ENCODE measurements around the gene FXYD1. TPM values are rescaled to one million over a fixed set of nuclear protein-coding genes. Genes with fewer than 3 reads are reported as not detected.
"Not testable (repeated sequence)": the region's sequence is repeated elsewhere in the genome, so short reads cannot be mapped to it uniquely, and the experiment has no call there.

Gene FXYD1
- total RNA-seq, 2 donors from 2014 or later = 1.8 to 4.7 TPM

DNA sequence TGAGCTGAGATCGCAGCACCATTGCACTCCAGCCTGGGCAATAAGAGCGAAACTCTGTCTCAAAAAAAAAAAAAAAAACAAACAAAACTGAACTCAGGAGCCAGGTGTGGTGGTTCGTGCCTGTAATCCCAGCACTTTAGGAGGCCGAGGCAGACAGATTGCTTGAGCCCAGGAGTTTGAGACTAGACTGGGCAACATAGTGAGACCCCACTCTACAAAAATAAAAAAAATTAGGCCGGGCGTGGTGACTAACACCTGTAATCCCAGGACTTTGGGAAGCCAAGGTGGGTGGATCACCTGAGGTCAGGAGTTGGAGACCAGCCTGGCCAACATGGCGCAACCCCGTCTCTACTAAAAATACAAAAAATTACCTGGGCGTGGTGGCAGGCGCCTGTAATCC, 36.7 kb upstream of the FXYD1 start:
- H3K9me3 ChIP-seq (ENCODE audit: control insufficient read depth, low read length, poor library complexity, severe bottlenecking); H3K4me1 Mint-ChIP-seq; H3K27me3 Mint-ChIP-seq; H3K4me3 Mint-ChIP-seq; ATAC-seq; H3K27ac Mint-ChIP-seq; H3K36me3 Mint-ChIP-seq (ENCODE audit: low read depth); DNase-seq: not testable (repeated sequence)

DNA sequence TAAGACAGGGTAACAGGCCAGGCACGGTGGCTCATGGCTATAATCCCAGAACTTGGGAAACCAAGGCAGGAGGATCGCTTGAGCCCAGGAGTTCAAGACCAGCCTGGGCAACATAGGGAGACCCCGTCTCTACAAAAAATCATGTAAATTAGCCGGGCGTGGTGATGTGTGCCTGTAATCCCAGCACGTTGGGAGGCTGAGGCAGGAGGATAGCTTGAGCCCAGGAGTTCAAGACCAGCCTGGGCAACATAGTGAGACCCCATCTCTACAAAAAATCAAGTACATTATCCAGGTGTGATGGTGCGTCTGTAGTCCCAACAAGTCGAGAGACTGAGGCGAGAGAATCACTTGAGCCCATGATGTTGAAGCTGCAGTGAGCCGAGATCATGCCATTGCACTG, 35.0 kb upstream of the FXYD1 start:
- not testable (repeated sequence) for DNase-seq; ATAC-seq; H3K36me3 Mint-ChIP-seq (ENCODE audit: low read depth); H3K27me3 Mint-ChIP-seq; H3K9me3 ChIP-seq (ENCODE audit: control insufficient read depth, low read length, poor library complexity, severe bottlenecking); H3K4me3 Mint-ChIP-seq; H3K4me1 Mint-ChIP-seq
- peak overlapping the region; percentile 39 for H3K27ac Mint-ChIP-seq

DNA sequence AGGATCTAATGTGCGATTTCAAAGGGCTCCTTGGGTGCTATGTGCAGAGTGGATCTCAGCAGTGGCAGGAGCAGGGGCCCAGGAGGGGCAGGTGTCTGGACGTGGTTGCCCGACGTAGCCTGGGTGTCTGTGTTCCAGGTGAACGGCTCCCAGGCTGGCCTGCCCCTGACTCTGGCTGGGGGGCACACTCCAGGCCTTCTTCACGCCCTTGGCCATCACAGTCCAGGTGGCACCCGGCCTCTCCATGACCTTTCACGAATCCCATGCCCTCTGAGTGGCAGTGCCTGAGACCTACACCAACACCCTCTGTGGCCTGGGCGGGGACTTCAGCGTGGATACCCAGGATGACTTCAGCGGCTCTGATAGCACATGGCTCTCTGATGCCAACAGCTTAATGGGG, 34.3 kb upstream of the FXYD1 start:
- Mint-ChIP-seq H3K4me1 (no peaks in the 10 kb centered on the region), H3K36me3 (ENCODE audit: low read depth) (no peaks in the 10 kb centered on the region), H3K4me3 (no peak overlapping the region), H3K27me3 (no peaks in the 10 kb centered on the region), H3K27ac (no peak overlapping the region)
- H3K9me3 ChIP-seq (ENCODE audit: control insufficient read depth, low read length, poor library complexity, severe bottlenecking) = no peaks in the 10 kb centered on the region
- no peak for DNase-seq
- no peak for ATAC-seq

DNA sequence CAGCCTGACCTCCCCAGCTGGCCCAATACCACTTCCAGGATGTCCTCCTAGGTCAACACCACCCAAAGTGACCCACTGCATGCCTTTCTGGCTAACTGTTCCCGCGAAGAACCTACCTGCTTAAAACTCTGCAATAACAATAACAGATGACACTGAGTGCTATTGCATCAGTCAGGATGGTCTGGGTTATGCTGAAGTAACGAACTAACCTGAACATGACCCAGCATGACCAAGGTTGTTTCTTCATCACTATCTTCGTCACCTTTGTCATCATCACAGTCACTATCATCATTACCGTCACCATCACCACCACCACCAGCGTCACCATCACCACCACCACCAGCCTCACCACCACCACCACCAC, 33.6 kb upstream of the FXYD1 start:
- ATAC-seq = no peak
- H3K4me3 Mint-ChIP-seq = no peak overlapping the region
- H3K4me1 Mint-ChIP-seq = no peaks in the 10 kb centered on the region
- H3K36me3 Mint-ChIP-seq (ENCODE audit: low read depth) = no peaks in the 10 kb centered on the region
- no peaks in the 10 kb centered on the region for H3K27me3 Mint-ChIP-seq
- H3K9me3 ChIP-seq (ENCODE audit: control insufficient read depth, low read length, poor library complexity, severe bottlenecking) = no peaks in the 10 kb centered on the region
- no peak overlapping the region for H3K27ac Mint-ChIP-seq
- DNase-seq = no peak

DNA sequence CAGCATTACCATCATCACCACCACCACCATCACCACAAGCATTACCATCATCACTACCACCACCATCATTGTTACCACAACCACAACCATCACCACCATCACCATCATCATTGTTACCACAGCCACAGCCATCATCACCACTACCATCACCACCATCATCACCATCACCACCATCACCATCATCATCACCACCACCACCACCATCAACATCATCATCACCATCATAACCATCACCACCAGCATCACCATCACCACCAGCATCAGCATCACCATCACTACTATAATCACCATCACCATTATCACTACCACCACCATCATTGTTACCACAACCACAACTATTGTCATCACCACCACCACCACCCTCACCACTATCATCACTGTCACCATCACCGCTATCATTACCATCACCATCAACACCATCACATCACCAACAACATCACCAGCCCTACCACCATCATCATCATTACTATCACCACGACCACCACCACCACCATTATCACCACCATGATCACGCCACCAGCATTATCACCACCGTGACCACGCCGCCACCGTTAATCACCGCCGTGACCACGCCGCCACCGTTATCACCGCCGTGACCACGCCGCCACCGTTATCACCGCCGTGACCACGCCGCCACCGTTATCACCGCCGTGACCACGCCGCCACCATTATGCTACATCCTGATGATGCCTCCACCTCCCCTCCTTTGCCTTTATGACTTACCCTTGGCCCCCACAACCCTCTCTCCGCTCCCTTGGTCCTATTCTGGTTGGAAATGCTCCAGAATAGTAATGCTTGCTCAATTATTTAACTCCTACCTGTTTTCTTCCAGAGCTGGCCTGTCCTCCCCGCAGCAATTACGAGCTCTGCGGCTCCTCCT, 33.0 kb upstream of the FXYD1 start:
- DNase-seq (no peak), ATAC-seq (peak; percentile 21)
- H3K27me3 Mint-ChIP-seq = peaks cover 1% of the 10 kb centered on the region
- H3K27ac Mint-ChIP-seq = no peak overlapping the region
- no peak overlapping the region for H3K4me3 Mint-ChIP-seq
- H3K4me1 Mint-ChIP-seq = no peaks in the 10 kb centered on the region
- H3K36me3 Mint-ChIP-seq (ENCODE audit: low read depth) = no peaks in the 10 kb centered on the region
- no peaks in the 10 kb centered on the region for H3K9me3 ChIP-seq (ENCODE audit: control insufficient read depth, low read length, poor library complexity, severe bottlenecking)

DNA sequence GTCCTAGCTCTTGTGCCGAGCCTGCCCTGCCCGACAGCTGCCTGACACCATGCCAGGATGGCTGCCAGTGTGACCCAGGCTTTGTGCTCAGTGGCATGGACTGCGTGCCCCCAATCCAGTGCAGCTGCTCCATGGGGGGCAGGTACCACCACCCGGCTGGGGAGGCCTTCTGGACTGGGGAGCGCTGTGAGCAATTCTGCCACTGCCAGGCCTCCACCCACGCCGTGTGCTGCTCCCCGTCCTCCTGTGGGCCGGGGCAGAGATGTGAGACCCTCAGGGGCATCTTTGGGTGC, 32.4 kb upstream of the FXYD1 start:
- DNase-seq (no peak), ATAC-seq (no peak)
- H3K9me3 ChIP-seq (ENCODE audit: control insufficient read depth, low read length, poor library complexity, severe bottlenecking) = no peaks in the 10 kb centered on the region
- H3K27ac Mint-ChIP-seq = no peak overlapping the region
- H3K4me1 Mint-ChIP-seq = no peaks in the 10 kb centered on the region
- peaks cover 4% of the 10 kb centered on the region for H3K27me3 Mint-ChIP-seq
- no peaks in the 10 kb centered on the region for H3K36me3 Mint-ChIP-seq (ENCODE audit: low read depth)
- H3K4me3 Mint-ChIP-seq = no peak overlapping the region

DNA sequence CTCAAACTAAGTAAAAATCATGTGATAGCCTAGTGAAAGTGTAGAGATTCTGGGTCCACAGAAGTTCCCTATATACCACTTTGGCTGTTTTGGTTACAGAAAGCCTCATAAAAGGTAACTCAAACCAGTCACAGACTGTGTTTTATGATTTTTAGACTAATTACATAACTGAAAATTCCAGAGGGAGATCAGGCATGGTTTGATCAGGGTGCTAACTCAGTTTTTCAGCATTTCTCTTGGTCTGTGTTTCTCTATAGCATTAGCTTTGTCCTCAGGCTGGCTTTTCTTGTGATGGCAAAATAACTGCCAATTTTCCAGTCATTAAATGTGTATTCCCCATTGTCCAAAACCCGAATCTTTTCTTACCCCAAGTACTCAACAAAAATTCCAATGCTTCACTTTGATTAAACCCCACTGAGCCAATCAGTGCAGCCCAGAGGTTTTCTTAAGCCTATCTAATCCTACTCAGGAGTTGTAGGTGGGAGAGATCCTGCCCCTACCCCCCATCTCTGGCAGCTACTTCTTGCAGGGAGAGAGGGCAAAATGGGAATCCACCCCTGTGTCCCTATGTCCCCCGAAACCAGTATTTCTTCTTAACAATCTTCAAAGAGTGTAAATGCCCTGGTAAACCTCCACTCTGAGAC, 31.6 kb upstream of the FXYD1 start:
- ATAC-seq (no peak), DNase-seq (no peak)
- no peak overlapping the region for H3K4me3 Mint-ChIP-seq
- H3K27me3 Mint-ChIP-seq = peaks cover 4% of the 10 kb centered on the region
- no peaks in the 10 kb centered on the region for H3K36me3 Mint-ChIP-seq (ENCODE audit: low read depth)
- H3K27ac Mint-ChIP-seq = no peak overlapping the region
- H3K9me3 ChIP-seq (ENCODE audit: control insufficient read depth, low read length, poor library complexity, severe bottlenecking) = no peaks in the 10 kb centered on the region
- H3K4me1 Mint-ChIP-seq = no peaks in the 10 kb centered on the region

DNA sequence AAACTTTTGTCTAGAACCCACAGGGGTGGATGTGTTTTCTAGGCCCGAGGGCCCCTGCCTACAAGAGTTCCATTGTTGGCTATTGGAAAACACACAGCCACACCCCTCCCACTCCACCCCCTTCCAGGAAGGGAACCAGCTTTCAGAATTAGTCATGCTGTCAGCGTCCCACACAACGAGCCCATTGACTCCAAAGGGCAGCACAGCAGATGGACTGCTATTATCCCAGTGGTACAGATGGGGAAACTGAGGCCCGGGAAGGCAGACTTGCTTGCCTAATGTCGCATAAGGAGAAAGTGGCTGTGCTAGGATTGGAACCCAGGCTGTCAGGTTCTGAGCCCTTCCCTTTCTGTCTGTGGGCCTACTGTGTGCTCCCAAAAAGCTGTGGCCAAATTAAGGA, 31.1 kb upstream of the FXYD1 start:
- no peaks in the 10 kb centered on the region for H3K9me3 ChIP-seq (ENCODE audit: control insufficient read depth, low read length, poor library complexity, severe bottlenecking)
- Mint-ChIP-seq H3K27ac (no peak overlapping the region), H3K36me3 (ENCODE audit: low read depth) (no peaks in the 10 kb centered on the region), H3K27me3 (peaks cover 4% of the 10 kb centered on the region), H3K4me3 (no peak overlapping the region), H3K4me1 (no peaks in the 10 kb centered on the region)
- no peak for ATAC-seq
- no peak for DNase-seq

DNA sequence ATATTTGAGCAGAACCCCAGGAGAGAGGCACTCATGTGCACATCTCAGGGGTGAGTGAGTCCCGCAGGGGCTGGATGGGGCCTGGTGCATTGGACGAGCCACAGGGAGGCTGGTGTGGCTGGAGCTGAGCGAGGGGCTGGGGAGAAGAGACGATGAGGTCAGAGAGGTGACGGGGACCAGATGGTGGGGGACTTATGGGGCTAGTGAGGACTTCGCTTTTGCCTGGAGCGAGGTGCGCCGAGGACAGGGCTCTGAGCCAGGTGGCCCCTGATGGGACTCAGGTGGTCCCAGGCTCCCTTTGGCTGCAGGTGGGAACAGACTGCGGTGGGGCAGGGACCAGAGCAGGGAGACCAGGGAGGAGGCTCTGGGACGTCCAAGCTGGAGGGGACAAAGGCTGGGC, 29.9 kb upstream of the FXYD1 start:
- Mint-ChIP-seq H3K4me3 (no peak overlapping the region), H3K4me1 (no peaks in the 10 kb centered on the region), H3K27ac (no peak overlapping the region), H3K36me3 (ENCODE audit: low read depth) (no peaks in the 10 kb centered on the region), H3K27me3 (peaks cover 4% of the 10 kb centered on the region)
- DNase-seq = no peak
- ATAC-seq = no peak
- no peaks in the 10 kb centered on the region for H3K9me3 ChIP-seq (ENCODE audit: control insufficient read depth, low read length, poor library complexity, severe bottlenecking)

DNA sequence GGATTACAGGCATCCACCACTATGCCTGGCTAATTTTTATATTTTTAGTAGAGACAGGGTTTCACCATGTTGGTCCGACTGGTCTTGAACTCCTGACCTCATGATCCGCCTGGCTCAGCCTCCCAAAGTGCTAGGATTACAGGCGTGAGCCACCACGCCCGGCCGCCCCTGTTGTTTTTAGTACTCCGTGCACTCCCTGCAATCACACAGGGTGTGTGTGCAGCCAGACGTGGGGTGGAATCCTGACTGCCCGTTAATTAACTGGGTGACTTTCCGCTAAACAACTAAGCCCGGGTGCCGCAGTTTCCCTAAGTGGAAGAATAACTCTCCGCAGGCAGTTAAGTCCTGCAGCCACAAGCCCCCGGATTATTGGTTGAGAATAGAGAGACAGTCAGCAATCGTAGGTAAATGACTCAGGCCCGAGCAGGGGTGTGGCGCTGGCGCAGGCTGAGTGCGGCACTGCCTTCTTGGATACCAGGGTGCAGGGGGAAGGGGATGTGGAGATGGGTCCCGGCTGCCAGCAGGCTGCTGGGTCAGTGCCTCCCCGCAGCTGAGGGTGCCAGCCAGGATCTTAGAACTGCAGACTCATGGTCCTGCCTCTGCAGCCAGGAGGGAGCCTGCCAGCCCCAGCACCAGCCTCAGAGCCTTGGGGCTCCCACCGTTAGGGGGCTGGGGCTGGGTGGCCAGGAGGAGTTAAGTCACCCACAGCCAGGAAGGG, 29.1 kb upstream of the FXYD1 start:
- Mint-ChIP-seq H3K27me3 (peaks cover 4% of the 10 kb centered on the region), H3K36me3 (ENCODE audit: low read depth) (no peaks in the 10 kb centered on the region), H3K4me1 (peaks cover 3% of the 10 kb centered on the region), H3K27ac (no peak overlapping the region), H3K4me3 (no peak overlapping the region)
- DNase-seq (no peak), ATAC-seq (no peak)
- no peaks in the 10 kb centered on the region for H3K9me3 ChIP-seq (ENCODE audit: control insufficient read depth, low read length, poor library complexity, severe bottlenecking)

DNA sequence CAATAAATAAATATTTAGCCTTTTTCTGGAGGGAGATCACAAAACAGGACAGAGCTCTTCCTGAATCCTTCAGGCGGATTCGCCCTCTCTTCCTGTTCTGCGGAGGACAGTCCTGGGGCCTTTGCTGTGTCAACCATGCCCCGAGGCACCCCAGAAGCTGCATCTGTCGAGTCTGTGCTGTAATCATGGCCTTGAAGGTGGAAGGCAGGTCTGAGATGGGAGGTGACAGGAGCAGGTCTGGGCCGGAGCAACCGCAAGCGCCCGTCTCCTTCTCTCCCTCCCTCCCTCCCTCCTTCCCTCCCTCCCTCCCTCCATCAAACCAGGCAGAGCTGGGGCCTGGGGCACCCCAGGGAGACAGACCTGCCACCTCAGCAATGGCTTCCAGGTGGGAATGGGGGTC, 27.6 kb upstream of the FXYD1 start:
- H3K27ac Mint-ChIP-seq = no peak overlapping the region
- DNase-seq (no peak), ATAC-seq (no peak)
- peaks cover 4% of the 10 kb centered on the region for H3K27me3 Mint-ChIP-seq
- no peaks in the 10 kb centered on the region for H3K9me3 ChIP-seq (ENCODE audit: control insufficient read depth, low read length, poor library complexity, severe bottlenecking)
- H3K4me1 Mint-ChIP-seq = peaks cover 8% of the 10 kb centered on the region
- H3K36me3 Mint-ChIP-seq (ENCODE audit: low read depth) = no peaks in the 10 kb centered on the region
- H3K4me3 Mint-ChIP-seq = no peak overlapping the region

DNA sequence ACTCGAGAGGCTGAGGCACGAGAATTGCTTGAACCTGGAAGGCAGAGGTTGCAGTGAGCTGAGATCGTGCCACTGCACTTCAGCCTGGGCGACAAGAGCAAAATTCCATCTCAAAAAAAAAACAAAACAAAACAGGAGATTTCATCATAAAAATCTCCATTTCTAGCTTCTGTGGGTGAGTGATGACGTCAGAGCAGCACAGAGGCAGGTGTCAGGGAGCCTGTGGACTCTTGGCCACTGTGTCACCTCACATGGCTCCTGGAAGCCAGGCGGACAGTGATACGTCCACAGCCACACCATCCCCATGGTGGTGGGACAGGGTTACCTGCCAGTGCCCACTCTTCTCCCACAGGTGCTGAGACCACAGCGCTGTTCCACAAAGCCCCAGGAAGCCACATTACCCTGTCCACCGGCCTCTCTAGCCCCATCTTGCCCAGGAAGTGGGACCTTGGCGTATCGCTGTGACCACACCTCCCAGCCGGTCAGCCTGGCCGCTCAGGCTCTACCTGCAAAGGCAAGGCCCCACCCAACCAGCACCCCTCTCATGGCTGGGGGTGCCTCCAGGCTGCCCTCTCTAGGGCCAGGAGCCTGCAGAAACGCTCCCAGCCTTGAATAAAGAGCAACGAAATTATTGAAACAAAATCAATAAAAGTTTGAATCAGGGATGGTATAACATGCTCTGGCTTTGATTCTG, 25.5 kb upstream of the FXYD1 start:
- ATAC-seq (no peak), DNase-seq (no peak)
- H3K36me3 Mint-ChIP-seq (ENCODE audit: low read depth) = no peaks in the 10 kb centered on the region
- peaks cover 11% of the 10 kb centered on the region for H3K4me1 Mint-ChIP-seq
- H3K4me3 Mint-ChIP-seq = no peak overlapping the region
- no peak overlapping the region for H3K27ac Mint-ChIP-seq
- H3K27me3 Mint-ChIP-seq = peaks cover 4% of the 10 kb centered on the region
- H3K9me3 ChIP-seq (ENCODE audit: control insufficient read depth, low read length, poor library complexity, severe bottlenecking) = no peaks in the 10 kb centered on the region
